HepG2 (cell line): Measurements from ENCODE around the gene CYP4F8. TPM values are rescaled to one million over a fixed set of nuclear protein-coding genes. Genes with fewer than 3 reads are reported as not detected.

Experiments
- ATAC-seq: fragments of 200-7000 bp; cut with Tn5 transposase; 3 replicates; pipeline ENCODE4 v1.9.1; 2020; ENCODE audit warnings: mild to moderate bottlenecking, moderate library complexity
- BruUV-seq: library from RNA; stranded (reverse); fragments of 400-500 nt; replicated peaks from 2 replicates; lab custom pipeline; 2021; lab: Mats Ljungman, UMichigan
- CTCF ChIA-PET: fragments of 300-600 bp; formaldehyde crosslinking; extraction: SDS; loops from one replicate; lab custom pipeline; 2021; ENCODE audit warnings: low total read pairs, inconsistent platforms, low intra/inter-chr PET ratio; lab: Yijun Ruan, JAX
- POLR2A ChIA-PET: fragments of 350-600 bp; sonication (Branson Sonifier 250); formaldehyde crosslinking; loops from one replicate; lab custom pipeline; 2020; ENCODE audit warnings: antibody characterized with exemption, inconsistent platforms; lab: Yijun Ruan, JAX
- DNase-seq: peaks from one replicate; pipeline ENCODE4 v3.0.0-alpha.2; 2015; ENCODE audit warnings: low spot score
- FAIRE-seq: peaks from 3 replicates; lab custom pipeline; 2011; peaks lifted over from hg19 to GRCh38; lab: Jason Lieb, UNC
- H2AFZ ChIP-seq: one replicate; pipeline ENCODE4 v1.6.1; 2011; ENCODE audit warnings: low read length, inconsistent platforms
- H3K27ac ChIP-seq: fragments of 300-600 bp; 3 replicates; pipeline ENCODE4 v1.8.0; 2011; ENCODE audit warnings: mixed run types, mild to moderate bottlenecking, mixed read lengths, low read length, inconsistent platforms; ENCODE audit not compliant: insufficient read depth; ENCODE audit errors: extremely low read length
- H3K27me3 ChIP-seq, 2 experiments: fragments of 200-600 bp in 1 of 2; 2 replicates in 1 of 2; 3 replicates in 1 of 2; pipeline versions ENCODE4 v1.6.0 to v1.8.0; 2011; ENCODE audit warnings: low read length in 2 of 2, mild to moderate bottlenecking in 2 of 2, moderate library complexity in 2 of 2, inconsistent platforms in 1 of 2; ENCODE audit not compliant: insufficient read depth in 2 of 2, control insufficient read depth in 1 of 2
- H3K36me3 ChIP-seq, 2 experiments: fragments of 200-600 bp in 1 of 2; replicated peaks in 1 of 2; 2 replicates in 1 of 2; 3 replicates in 1 of 2; pipeline versions ENCODE4 v1.5.1 to v1.8.0; 2011; ENCODE audit warnings: low read length in 2 of 2, inconsistent platforms in 1 of 2; ENCODE audit not compliant: insufficient read depth in 2 of 2, control insufficient read depth in 1 of 2
- H3K4me1 ChIP-seq: 2 replicates; pipeline ENCODE4 v1.5.1; 2012; ENCODE audit warnings: low read length, inconsistent platforms; ENCODE audit not compliant: insufficient read depth
- H3K4me2 ChIP-seq: 2 replicates; pipeline ENCODE4 v1.6.0; 2011; ENCODE audit warnings: low read depth, low read length, inconsistent platforms
- H3K4me3 ChIP-seq, 3 experiments: fragments of 200-600 bp in 1 of 3; sonication (generic), shearing (Covaris generic) in 1 of 3; replicated peaks in 1 of 3; 2 replicates each; pipeline ENCODE4 v1.5.1; 2011 to 2016; ENCODE audit warnings: low read length in 3 of 3, inconsistent platforms in 2 of 3, low read depth in 2 of 3, mild to moderate bottlenecking in 2 of 3, control low read depth in 1 of 3, mixed read lengths in 1 of 3; ENCODE audit not compliant: insufficient read depth in 1 of 3
- H3K79me2 ChIP-seq: one replicate; pipeline ENCODE4 v1.6.1; 2011; ENCODE audit warnings: low read length, inconsistent platforms; ENCODE audit not compliant: insufficient read depth
- H3K9ac ChIP-seq: 2 replicates; pipeline ENCODE4 v1.6.0; 2011; ENCODE audit warnings: mild to moderate bottlenecking, low read depth, low read length, inconsistent platforms; ENCODE audit not compliant: insufficient read depth
- H3K9me3 ChIP-seq: 2 replicates; pipeline ENCODE4 v1.5.1; 2012; ENCODE audit warnings: mild to moderate bottlenecking, low read length
- H4K20me1 ChIP-seq: 2 replicates; pipeline ENCODE4 v1.6.0; 2011; ENCODE audit warnings: inconsistent platforms, mild to moderate bottlenecking, low read length, moderate library complexity; ENCODE audit not compliant: insufficient read depth
- CERS6 ChIP-seq: sonication (generic); formaldehyde crosslinking; IDR thresholded peaks from 2 replicates; pipeline ENCODE4 v1.5.0; 2020; ENCODE audit warnings: missing genetic modification reagents
- ELF3 ChIP-seq: IDR thresholded peaks from 2 replicates; pipeline ENCODE4 v1.6.1; 2016; ENCODE audit warnings: missing genetic modification reagents, missing compliant biosample characterization
- EP300 ChIP-seq, 3 experiments: sonication (generic) in 1 of 3; formaldehyde crosslinking in 1 of 3; IDR thresholded peaks; 2 replicates each; pipeline versions ENCODE4 v1.5.1 to v1.6.1; 2011 to 2020; ENCODE audit warnings: low read depth in 2 of 3, low read length in 2 of 3, borderline replicate concordance in 1 of 3, improper control_type of control experiment in 1 of 3, mild to moderate bottlenecking in 1 of 3, missing genetic modification reagents in 1 of 3, moderate library complexity in 1 of 3
- FOXA1 ChIP-seq, 2 experiments: fragments of 450-650 bp in 1 of 2; sonication (generic) in 1 of 2; formaldehyde crosslinking in 1 of 2; IDR thresholded peaks; 2 replicates each; pipeline versions ENCODE4 v1.4.0 to v1.6.1; 2016 to 2020; ENCODE audit warnings: missing genetic modification reagents in 1 of 2
- FOXC1 ChIP-seq: sonication (generic); formaldehyde crosslinking; IDR thresholded peaks from 2 replicates; pipeline ENCODE4 v1.8.0; 2022; ENCODE audit warnings: mild to moderate bottlenecking, missing genetic modification reagents, borderline replicate concordance
- HNF4A ChIP-seq: sonication (generic); formaldehyde crosslinking; IDR thresholded peaks from 2 replicates; pipeline ENCODE4 v1.4.0; 2020; ENCODE audit warnings: missing genetic modification reagents
- MAZ ChIP-seq, 2 experiments: sonication (generic) in 1 of 2; formaldehyde crosslinking in 1 of 2; IDR thresholded peaks; 2 replicates each; pipeline versions ENCODE4 v1.5.0 to v1.6.1; 2012 to 2020; ENCODE audit warnings: low read depth in 2 of 2, mild to moderate bottlenecking in 2 of 2, borderline replicate concordance in 1 of 2, improper control_type of control experiment in 1 of 2, low read length in 1 of 2, missing genetic modification reagents in 1 of 2, moderate library complexity in 1 of 2
- NFKB2 ChIP-seq: sonication (generic); formaldehyde crosslinking; IDR thresholded peaks from 2 replicates; pipeline ENCODE4 v1.4.0; 2020; ENCODE audit warnings: missing genetic modification reagents, borderline replicate concordance
- SALL1 ChIP-seq: sonication (generic); formaldehyde crosslinking; IDR thresholded peaks from 2 replicates; pipeline ENCODE4 v1.8.0; 2022; ENCODE audit warnings: mild to moderate bottlenecking, missing genetic modification reagents
- TCF7 ChIP-seq: sonication (generic); IDR thresholded peaks from 2 replicates; pipeline ENCODE4 v1.6.1; 2016; ENCODE audit warnings: antibody characterized with exemption, low read depth
- YEATS4 ChIP-seq: sonication (generic); formaldehyde crosslinking; IDR thresholded peaks from 2 replicates; pipeline ENCODE4 v1.4.0; 2020; ENCODE audit warnings: missing genetic modification reagents, borderline replicate concordance
- ZNF350 ChIP-seq: sonication (generic); formaldehyde crosslinking; IDR thresholded peaks from 2 replicates; pipeline ENCODE4 v1.4.0; 2020; ENCODE audit warnings: mild to moderate bottlenecking, low read depth, missing genetic modification reagents, borderline replicate concordance
- ZNF619 ChIP-seq: sonication (generic); formaldehyde crosslinking; IDR thresholded peaks from 2 replicates; pipeline ENCODE4 v1.4.0; 2020; ENCODE audit warnings: mild to moderate bottlenecking, missing genetic modification reagents
- ZNF839 ChIP-seq: sonication (generic); formaldehyde crosslinking; IDR thresholded peaks from 2 replicates; pipeline ENCODE4 v1.4.0; 2020; ENCODE audit warnings: missing genetic modification reagents, mild to moderate bottlenecking, borderline replicate concordance
- WGBS: methylation state at CpG from one replicate; pipeline ENCODE4 v1.1.6; 2017; ENCODE audit warnings: low lambda C conversion rate; 5-methylcytosine and 5-hydroxymethylcytosine counted together
- in situ Hi-C: cut with HindIII; loops from 2 replicates; pipeline ENCODE4 v1.10.0; 2017; ENCODE audit warnings: low pct_unique_long_range_greater_than_20kb; ENCODE audit not compliant: extremely low pct_ligation_motif_present
- intact Hi-C: fragments of 100-400 bp; cut with micrococcal nuclease; formaldehyde crosslinking; loops from one replicate; pipeline ENCODE4 v1.10.0; 2022; ENCODE audit not compliant: unreplicated experiment
- polyA plus RNA-seq, 8 experiments: library from polyadenylated mRNA; depleted of rRNA in 3 of 8; stranded (reverse) in 7 of 8; unstranded in 1 of 8; fragments of >200 nt; fragmentation: Illumina TruSeq in 4 of 8; extraction: Trizol in 4 of 8; gene quantifications; 2 replicates each; pipeline versions ENCODE4 v1.2.1 to v1.2.3, GENCODE V29; 2011 to 2016; ENCODE audit warnings: low read depth in 4 of 8, missing spikeins in 1 of 8, mixed read lengths in 1 of 8; ENCODE audit not compliant: insufficient read depth in 1 of 8
- total RNA-seq, 5 experiments: library from RNA; depleted of rRNA; stranded (reverse); fragments of >200 nt; fragmentation: Illumina TruSeq; extraction: Trizol; gene quantifications; 2 replicates each; pipeline ENCODE4 v1.2.3, GENCODE V29; 2016; ENCODE audit warnings: low read depth in 1 of 5
- TF ChIP-seq, protein P1 (sequence below): sonication (generic); formaldehyde crosslinking; IDR thresholded peaks from 2 replicates; pipeline ENCODE4 v1.4.0; 2020; ENCODE audit warnings: mild to moderate bottlenecking, missing genetic modification reagents, borderline replicate concordance
- TF ChIP-seq, protein P2 (sequence below): IDR thresholded peaks from 2 replicates; pipeline ENCODE4 v1.6.1; 2018; ENCODE audit warnings: missing genetic modification reagents, mild to moderate bottlenecking, missing compliant biosample characterization
- TF ChIP-seq, protein P3 (sequence below): sonication (generic); formaldehyde crosslinking; IDR thresholded peaks from 2 replicates; pipeline ENCODE4 v1.4.0; 2020; ENCODE audit warnings: missing genetic modification reagents; ENCODE audit errors: not compliant biosample characterization

The CYP4F8 gene
- total and polyA plus RNA-seq, 2 of the 13 experiments (the other 11 are each of a cell fraction or from before 2014, with no cell fraction given) = not detected

DNA sequence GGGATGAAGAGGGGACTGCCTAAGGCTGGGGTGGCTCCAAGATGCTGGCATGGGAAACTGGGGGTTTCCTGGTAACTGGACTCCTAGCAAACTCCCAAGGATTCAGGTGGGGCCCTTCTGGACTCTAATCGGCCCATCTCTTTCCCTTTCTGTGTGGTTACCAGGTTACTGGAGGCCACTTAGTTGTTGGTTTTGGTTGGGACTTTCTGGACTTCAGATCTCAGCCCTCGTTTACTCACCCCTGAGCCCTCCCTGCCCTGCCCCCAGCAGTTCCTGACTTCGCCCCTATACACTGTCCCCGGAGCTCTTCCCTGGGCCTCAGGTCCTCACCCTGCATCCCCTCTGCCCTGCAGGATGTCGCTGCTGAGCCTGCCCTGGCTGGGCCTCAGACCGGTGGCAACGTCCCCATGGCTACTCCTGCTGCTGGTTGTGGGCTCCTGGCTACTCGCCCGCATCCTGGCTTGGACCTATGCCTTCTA is 58.2 kb downstream of the CYP4F8 start:
- H3K4me1 ChIP-seq = peaks cover 46% of the 10 kb centered on the region
- H3K9me3 ChIP-seq = no peaks in the 10 kb centered on the region
- POLR2A ChIA-PET = interaction anchor here (1.0 to 3.1 kb wide), 10 partner anchors 9 to 512 kb away, joined by 3 to 68 read pairs (median 6); partner anchors contain the start of genes CYP4F3 and FAM32A
- in situ Hi-C loops = no loop called here
- ATAC-seq (peak; percentile 97), DNase-seq (peak; percentile 90), FAIRE-seq (peak; percentile 94)
- CTCF ChIA-PET = interaction anchor here (1.4 kb wide), 1 partner anchor 44 kb away, joined by 3 read pairs; no protein-coding TSS in a partner anchor
- H3K9ac ChIP-seq = peak overlapping the region; percentile 51
- no peaks in the 10 kb centered on the region for H4K20me1 ChIP-seq
- H3K27ac ChIP-seq = peak overlapping the region; percentile 92
- WGBS = 0% methylated on average over 7 of the region's 9 CpGs
- no peak overlapping the region for H2AFZ ChIP-seq
- intact Hi-C loops = loop anchor here (2.0 to 5.0 kb wide), 2 partner anchors 32 to 41 kb away; partner anchors contain the start of gene CYP4F3
- H3K4me2 ChIP-seq = peak overlapping the region; percentile 93
- H3K27me3 ChIP-seq = no peaks in the 10 kb centered on the region
- BruUV-seq = TSS peak; percentile 71
- H3K79me2 ChIP-seq = peaks cover 6% of the 10 kb centered on the region
- H3K36me3 ChIP-seq = peaks cover 0 to 2% of the 10 kb centered on the region in 2 experiments; a peak in 1 of 5 replicates
- H3K4me3 ChIP-seq = peak overlapping the region; percentile 52 to 70 (median 69)
- TF ChIP-seq, protein P1, sequence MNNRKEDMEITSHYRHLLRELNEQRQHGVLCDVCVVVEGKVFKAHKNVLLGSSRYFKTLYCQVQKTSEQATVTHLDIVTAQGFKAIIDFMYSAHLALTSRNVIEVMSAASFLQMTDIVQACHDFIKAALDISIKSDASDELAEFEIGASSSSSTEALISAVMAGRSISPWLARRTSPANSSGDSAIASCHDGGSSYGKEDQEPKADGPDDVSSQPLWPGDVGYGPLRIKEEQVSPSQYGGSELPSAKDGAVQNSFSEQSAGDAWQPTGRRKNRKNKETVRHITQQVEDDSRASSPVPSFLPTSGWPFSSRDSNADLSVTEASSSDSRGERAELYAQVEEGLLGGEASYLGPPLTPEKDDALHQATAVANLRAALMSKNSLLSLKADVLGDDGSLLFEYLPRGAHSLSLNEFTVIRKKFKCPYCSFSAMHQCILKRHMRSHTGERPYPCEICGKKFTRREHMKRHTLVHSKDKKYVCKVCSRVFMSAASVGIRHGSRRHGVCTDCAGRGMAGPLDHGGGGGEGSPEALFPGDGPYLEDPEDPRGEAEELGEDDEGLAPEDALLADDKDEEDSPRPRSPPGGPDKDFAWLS (CRISPR knock-in tag) = no peak
- TF ChIP-seq SALL1 (CRISPR knock-in tag) (peak; percentile 48; the same call in 1 of the 2 replicates), HNF4A (CRISPR knock-in tag) (peak; percentile 73), FOXC1 (no peak), EP300 (IDR thresholded peaks at IDR 0.05; ENCODE audit: low read depth in 2 of 2, low read length in 2 of 2) (peak; percentile 68 to 80; a peak in 3 of 4 replicates), EP300 (CRISPR knock-in tag; IDR thresholded peaks at IDR 0.05; ENCODE audit: borderline replicate concordance) (no peak), YEATS4 (CRISPR knock-in tag) (peak; percentile 1; the same call in 1 of the 2 replicates), CERS6 (CRISPR knock-in tag) (no peak), FOXA1 (IDR thresholded peaks at IDR 0.05) (peak; percentile 80), FOXA1 (CRISPR knock-in tag; IDR thresholded peaks at IDR 0.05) (peak; percentile 89), ZNF619 (CRISPR knock-in tag) (peak; percentile 22; the same call in 1 of the 2 replicates), ZNF839 (0 out of 2 replicates have a peak, but pooled peaks have one; percentile 22), MAZ (IDR thresholded peaks at IDR 0.05; ENCODE audit: borderline replicate concordance, low read depth, low read length) (peak; percentile 68), MAZ (CRISPR knock-in tag; IDR thresholded peaks at IDR 0.05; ENCODE audit: low read depth) (0 out of 2 replicates have a peak, but pooled peaks have one; percentile 27), TCF7 (0 out of 2 replicates have a peak, but pooled peaks have one; percentile 33), ZNF350 (peak; percentile 35; the same call in 1 of the 2 replicates), NFKB2 (no peak), ELF3 (CRISPR knock-in tag) (0 out of 2 replicates have a peak, but pooled peaks have one; percentile 12)
- TF ChIP-seq, protein P2, sequence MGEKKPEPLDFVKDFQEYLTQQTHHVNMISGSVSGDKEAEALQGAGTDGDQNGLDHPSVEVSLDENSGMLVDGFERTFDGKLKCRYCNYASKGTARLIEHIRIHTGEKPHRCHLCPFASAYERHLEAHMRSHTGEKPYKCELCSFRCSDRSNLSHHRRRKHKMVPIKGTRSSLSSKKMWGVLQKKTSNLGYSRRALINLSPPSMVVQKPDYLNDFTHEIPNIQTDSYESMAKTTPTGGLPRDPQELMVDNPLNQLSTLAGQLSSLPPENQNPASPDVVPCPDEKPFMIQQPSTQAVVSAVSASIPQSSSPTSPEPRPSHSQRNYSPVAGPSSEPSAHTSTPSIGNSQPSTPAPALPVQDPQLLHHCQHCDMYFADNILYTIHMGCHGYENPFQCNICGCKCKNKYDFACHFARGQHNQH (CRISPR knock-in tag) = no peak
- TF ChIP-seq, protein P3, sequence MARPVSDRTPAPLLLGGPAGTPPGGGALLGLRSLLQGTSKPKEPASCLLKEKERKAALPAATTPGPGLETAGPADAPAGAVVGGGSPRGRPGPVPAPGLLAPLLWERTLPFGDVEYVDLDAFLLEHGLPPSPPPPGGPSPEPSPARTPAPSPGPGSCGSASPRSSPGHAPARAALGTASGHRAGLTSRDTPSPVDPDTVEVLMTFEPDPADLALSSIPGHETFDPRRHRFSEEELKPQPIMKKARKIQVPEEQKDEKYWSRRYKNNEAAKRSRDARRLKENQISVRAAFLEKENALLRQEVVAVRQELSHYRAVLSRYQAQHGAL (CRISPR knock-in tag) = no peak
